GM21576 (cell line): ENCODE data around the gene RABIF.

ENCODE experiments used
- ATAC-seq: cut with Tn5 transposase; IDR thresholded peaks from one replicate; pipeline ENCODE4 v1.9.1; 2021; ENCODE audit warnings: mild to moderate bottlenecking, moderate library complexity; ENCODE audit not compliant: unreplicated experiment

The RABIF gene

GRCh38 chr1:202879128-202879527, 9.8 kb downstream of the RABIF start:
- no peak for ATAC-seq

- ATAC-seq: no peak
Measured at GRCh38 chr1:202873026-202873425, 15.9 kb downstream of the RABIF start.

DNA sequence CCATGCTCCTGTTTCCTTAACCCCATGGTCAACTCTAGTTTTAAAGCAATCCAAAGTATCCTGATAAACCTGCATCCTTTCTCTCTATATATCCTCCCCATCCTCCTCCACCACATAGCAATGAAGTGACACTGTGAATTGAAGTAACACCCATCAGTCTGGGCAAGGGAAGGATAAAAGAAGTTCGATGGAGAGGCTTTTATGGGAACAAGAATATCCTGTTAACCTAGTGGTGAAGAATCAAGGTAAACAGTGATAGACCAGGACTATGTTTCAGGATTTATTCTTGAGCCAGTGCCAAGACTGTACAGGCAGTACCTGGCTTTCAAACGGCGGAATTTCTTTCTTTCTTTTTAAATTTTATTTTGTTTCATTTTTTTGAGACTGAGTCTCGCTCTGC, 17.6 kb downstream of the RABIF start:
- ATAC-seq: no peak

DNA sequence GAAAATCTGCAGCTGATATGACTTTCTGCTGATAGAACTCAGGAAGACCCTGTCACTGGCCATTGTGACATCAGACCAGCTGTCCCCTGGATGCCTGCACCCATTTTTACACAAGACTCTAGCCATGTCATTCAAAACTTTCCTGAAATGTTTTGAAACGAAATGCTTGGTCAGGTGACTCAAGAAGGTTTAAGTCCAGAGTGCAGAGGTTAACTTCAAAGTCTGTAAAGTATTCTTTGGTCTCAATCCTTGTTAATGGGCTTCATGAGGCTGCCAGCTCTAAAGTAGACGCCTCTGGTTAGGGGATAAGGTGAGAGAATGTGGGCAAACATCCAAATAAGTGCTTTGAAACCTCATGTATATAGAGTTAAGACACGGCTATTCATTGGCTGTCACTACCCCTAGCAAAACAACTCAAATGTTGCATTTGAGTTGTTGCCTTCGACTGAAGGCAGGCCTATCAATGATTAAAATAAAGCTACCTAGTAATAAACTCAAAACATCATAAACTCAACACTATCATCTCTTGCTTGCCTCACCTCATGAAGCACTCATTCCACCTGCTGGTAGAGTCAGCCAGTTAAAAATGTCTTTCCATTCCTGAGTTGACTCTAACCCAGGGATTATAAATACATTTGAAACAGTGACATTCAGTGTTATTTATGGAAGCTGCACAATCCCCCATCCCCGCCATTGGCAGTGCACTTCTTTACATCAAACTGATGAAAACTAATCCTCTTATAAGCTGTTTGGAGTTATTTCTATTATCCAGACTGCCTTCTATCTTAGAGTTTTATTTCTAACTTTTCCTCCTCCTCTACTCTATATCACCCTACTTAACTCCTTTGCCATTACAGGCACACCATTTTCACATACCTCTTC, 26.0 kb downstream of the RABIF start:
- ATAC-seq: no peak

DNA sequence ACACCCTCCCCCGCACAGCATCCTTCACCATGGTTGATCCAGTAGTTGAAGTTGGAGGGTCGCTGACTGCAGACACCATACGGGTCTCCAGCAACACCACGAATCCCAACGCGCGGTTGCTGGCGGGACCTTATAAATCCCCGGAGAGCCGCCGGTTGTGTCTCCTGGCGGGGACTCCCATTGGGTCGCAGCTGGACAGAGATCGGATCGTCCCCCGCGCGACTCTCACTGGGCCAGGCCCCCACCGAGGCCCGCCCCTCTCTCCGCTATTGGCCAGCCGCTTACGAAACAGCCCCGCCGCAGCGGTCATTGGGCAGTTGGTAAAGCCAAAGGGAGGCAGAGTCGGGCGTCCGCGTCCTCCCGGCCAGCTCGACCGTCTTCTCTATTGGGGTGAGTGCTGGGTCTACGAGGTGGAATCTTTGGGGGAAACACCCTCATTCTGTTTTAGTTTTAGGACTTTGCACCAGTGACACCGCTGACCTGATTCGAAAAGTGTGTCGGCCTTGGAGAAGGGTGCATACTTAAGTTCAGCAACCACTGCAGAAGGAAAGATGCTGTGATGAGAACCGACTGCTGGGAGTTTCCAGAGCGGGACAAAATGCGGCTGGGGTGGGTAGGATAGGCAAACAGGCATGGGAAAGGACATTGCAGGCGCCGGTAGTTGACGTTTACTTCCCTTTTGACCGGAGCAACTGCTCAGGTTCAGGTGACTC, 27.4 kb downstream of the RABIF start:
- peak; percentile 73 for ATAC-seq

DNA sequence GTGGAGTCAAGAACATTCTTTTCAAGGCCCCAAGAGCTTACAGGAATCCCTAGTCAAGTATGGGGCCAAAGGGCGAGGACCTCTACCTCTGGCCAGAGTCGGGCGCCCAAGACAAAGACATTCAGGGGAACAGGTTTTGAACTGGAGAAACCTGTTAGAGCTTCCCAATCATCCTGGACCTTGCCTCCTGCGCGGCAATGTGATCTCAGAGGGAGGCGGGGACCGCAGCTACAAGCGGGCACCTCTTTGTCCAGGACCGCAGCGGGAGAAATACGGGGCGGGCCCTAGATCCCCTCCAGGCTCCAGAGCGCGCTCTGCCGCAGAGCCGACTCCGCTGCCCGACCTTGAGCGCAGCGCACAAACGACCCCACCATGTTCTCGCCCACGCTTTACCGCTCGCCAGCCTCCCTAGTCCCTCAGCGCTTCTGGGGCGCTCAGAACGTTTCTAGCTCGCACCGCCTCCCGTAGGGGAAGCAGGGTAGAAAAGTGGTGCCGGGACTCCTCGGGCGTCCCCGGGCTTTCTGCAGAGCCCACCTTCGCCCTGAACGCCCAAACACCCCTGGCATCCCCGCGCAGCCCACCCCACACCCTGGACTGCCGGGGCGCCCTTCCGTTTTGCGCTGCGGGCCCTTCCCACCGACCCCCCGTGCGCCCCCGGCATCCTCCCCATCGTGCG, 28.1 kb downstream of the RABIF start:
- no peak for ATAC-seq

- ATAC-seq: no peak
Measured at GRCh38 chr1:202858789-202859414, 30.0 kb downstream of the RABIF start.

- ATAC-seq: no peak
Measured at GRCh38 chr1:202858331-202858730, 30.6 kb downstream of the RABIF start.

- no peak for ATAC-seq
Measured at GRCh38 chr1:202857136-202857610, 31.8 kb downstream of the RABIF start.

DNA sequence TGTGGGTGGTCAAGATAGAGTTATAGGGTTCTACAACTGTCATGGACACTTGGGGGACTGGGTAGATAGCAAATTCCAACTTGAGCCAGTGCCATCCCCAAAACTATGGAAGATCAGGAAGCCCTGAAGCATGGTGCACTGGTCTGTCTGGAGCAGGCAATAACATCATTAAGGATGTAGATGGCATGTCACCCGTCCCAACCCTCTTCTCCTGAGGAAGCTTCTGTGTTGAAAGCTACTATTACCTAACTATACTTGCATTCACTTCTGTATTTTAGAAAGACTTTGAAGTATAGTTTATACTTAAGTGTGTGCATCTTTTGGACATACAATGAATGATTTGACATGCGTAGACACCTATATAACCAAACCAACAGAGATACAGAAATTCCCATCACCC, 32.9 kb downstream of the RABIF start:
- no peak for ATAC-seq

DNA sequence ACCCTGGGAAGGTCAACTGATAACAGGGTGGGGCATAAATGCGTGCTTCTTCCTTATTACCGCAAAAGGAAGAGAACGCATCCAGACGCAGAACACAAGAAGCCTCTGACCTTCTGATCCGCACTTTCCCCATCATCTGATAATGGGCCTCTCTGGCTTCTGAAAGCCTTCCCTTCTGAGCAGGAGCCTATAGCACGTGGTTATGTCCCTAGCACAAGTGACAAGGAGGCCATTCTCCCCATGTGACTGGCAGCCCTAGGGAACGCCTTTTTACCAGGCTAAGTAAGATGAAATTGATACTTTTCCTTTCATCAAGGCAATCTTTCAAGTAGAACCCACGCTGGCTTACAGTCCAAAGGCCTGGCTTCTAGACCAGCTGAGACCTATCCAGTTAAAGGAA, 34.2 kb downstream of the RABIF start:
- no peak for ATAC-seq

- no peak for ATAC-seq
Measured at GRCh38 chr1:202852163-202852904, 36.6 kb downstream of the RABIF start.

GRCh38 chr1:202850593-202851362, 38.2 kb downstream of the RABIF start:
- no peak for ATAC-seq

DNA sequence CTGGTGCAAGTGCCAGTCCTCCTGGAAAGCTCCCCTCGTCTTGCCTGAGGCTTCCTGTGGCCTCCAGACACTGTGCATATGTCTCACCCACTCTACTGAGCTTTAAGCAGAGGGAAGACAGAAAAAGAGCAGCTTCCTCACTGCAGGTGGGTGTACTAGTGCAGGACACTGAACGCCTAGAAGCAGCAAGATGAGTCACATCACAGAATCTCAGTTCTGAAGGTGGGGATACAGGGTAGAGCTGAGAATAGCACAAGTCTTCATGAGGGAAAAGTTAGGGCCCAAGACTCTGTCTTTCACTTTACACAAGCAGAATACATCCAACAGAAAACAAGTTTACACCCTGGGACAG, 40.8 kb downstream of the RABIF start:
- ATAC-seq: peak; percentile 81

DNA sequence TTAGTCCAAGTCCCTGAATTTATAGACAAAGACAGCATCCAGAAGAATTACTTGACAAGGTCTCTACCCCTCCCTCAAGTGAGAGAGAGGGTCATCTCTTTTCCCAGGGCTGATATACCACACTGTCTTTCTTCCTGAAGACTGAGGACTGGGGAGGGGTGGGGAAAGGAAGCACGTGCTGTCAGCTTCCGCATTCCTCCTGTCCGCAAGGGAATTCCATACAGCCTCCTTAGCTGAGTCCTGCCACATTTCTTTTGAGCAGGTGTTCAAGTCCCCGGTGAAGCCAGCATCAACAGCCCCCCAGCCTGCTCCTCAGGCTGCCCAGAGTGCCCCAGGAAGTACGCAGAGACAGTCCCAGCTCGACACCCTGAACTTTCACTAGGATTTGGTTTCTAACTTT, 44.0 kb downstream of the RABIF start:
- no peak for ATAC-seq

DNA sequence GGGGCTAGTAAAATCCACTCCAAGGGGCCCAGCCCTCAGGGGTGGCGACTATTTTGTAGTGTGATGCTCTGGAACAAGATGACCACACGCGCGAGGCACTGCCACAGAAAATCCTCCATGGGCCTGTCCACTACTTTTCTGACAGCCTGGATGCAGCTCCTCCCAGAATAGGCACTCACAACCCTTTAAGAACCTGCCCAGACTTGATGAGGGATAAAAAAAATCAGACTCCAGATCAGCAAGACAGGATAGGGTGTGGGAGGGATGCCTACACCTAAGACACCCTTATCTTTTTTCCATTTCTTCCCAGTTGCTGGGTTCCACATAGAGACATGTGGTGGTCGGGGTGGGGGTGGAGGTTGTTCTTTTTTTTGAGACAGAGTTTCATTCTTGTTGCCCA, 44.7 kb downstream of the RABIF start:
- no peak for ATAC-seq

- ATAC-seq: no peak
Measured at GRCh38 chr1:202843081-202843480, 45.9 kb downstream of the RABIF start.

GRCh38 chr1:202837746-202838262, 51.1 kb downstream of the RABIF start:
- no peak for ATAC-seq

GRCh38 chr1:202836623-202837403, 52.1 kb downstream of the RABIF start:
- no peak for ATAC-seq
